HG02870 (cell line): ENCODE results near the gene SETD1A.

Experiments used
- ATAC-seq: cut with Tn5 transposase; IDR thresholded peaks from one replicate; pipeline ENCODE4 v1.9.1; 2021; ENCODE audit warnings: mild to moderate bottlenecking, moderate library complexity; ENCODE audit not compliant: unreplicated experiment

The SETD1A gene

DNA sequence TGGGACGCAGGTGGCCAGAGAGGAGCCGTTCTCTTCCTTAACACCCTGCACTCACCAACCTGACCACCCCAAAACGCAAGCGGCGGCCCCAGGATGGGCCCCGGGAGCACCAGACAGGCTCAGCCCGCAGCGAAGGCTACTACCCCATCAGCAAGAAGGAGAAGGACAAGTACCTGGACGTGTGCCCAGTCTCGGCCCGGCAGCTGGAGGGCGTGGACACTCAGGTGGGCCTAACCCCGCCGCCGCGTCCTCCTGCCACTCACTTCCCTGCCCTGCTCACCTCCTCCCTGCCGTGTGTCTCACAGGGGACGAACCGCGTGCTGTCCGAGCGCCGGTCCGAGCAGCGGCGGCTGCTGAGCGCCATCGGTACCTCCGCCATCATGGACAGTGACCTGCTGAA, 22.9 kb downstream of the SETD1A start:
- no peak for ATAC-seq

- no peak for ATAC-seq
These were observed 23.4 kb downstream of the SETD1A start for GRCh38 chr16:30980959-30981358.

DNA sequence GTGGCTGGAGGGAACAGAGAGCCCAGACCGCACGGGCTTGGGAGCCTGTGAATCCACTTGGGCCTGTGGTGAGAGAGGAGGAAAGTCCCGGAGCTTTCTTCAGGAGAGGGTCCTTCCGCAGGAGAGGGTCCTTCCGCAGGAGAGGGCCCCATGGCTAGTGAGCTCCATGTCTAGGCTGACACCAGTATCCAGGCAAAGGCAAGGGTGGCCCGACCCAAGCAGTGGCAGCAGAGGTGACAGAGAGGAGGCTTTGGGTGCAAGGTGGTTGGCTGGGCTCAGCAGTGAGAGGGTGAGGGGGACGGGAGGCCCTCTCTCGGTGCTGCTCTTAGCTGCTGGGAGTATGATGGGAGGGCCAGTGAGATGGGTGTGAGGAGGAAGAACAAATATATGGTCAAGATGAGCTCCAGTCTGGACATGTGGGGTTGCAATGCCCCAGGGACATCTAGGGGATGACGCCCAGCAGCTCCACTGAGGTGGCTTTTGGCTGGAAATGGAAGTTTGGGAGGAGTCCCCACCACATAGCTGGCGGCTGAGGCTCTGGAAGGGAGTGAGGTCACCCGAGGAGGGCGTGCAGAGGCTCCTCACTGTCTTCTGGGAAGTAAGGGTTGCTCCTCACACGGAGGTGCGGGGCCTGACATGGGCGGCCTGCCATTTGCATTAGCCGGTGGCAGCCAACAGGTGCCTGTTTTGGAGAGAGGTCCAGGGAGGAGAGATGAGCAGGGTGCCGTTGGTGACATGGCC, 25.2 kb downstream of the SETD1A start:
- ATAC-seq: no peak

GRCh38 chr16:30983289-30983889, 25.8 kb downstream of the SETD1A start:
- no peak for ATAC-seq

DNA sequence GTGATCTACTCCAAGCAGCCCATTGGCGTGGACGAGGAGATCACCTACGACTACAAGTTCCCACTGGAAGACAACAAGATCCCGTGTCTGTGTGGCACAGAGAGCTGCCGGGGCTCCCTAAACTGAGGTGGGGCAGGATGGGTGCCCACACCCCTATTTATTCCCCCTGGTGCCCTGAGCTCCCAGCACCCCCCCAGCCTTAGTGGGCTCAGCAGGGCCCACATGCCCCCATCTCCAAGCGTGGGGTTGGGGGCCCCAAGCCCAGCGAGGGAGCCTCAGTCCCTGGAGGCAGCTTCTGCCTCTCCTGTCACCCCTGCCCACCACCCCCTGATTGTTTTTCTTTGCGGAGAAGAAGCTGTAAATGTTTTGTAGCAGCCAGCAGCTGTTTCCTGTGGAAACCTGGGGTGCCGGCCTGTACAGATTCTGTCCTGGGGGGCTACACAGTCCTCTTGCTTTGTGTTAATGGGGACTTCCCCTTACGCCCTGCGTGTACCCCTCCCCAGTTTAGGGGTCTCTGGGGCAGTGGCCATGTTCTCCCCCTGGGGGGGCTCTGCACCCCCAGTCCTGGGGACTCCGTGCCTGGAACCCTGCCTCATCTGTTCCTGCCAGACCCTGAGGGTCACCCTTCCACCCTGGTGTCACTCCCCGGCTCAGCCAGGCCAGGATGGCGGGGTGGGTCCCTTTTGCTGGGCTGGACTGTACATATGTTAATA, 26.5 kb downstream of the SETD1A start:
- ATAC-seq: no peak

- ATAC-seq: no peak
These were observed 27.3 kb downstream of the SETD1A start, which contains the start of gene HSD3B7 for GRCh38 chr16:30984669-30985400. Gene HSD3B7, plus strand, starts transcription at chr16:30985207. Its CDS starts 452 bp downstream, at chr16:30985659.

DNA sequence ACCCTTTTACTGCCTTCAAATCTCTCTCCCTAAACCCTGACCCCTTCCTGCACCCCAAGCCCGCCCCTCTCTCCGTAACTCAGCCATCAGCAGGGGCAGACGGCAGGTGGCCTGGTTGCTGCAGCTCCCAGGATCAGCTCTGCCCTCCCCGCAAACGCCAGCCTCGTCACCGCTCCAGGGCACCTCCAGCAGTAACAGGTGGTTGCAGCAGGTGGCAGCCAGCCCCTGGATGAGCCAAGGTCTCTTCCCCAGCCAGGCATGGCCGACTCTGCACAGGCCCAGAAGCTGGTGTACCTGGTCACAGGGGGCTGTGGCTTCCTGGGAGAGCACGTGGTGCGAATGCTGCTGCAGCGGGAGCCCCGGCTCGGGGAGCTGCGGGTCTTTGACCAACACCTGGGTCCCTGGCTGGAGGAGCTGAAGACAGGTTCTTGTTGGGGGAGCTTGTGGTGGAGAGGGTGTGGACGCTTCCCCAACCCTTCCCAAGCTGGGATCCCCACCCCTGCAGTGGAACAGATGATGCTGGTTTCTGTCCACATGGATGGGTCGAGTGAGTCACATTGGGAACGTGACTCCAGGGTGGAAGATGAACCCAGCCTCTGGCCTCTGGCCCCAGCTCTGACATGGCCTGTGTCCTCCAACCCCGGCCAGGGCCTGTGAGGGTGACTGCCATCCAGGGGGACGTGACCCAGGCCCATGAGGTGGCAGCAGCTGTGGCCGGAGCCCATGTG, 28.0 kb downstream of the SETD1A start:
- no peak for ATAC-seq

DNA sequence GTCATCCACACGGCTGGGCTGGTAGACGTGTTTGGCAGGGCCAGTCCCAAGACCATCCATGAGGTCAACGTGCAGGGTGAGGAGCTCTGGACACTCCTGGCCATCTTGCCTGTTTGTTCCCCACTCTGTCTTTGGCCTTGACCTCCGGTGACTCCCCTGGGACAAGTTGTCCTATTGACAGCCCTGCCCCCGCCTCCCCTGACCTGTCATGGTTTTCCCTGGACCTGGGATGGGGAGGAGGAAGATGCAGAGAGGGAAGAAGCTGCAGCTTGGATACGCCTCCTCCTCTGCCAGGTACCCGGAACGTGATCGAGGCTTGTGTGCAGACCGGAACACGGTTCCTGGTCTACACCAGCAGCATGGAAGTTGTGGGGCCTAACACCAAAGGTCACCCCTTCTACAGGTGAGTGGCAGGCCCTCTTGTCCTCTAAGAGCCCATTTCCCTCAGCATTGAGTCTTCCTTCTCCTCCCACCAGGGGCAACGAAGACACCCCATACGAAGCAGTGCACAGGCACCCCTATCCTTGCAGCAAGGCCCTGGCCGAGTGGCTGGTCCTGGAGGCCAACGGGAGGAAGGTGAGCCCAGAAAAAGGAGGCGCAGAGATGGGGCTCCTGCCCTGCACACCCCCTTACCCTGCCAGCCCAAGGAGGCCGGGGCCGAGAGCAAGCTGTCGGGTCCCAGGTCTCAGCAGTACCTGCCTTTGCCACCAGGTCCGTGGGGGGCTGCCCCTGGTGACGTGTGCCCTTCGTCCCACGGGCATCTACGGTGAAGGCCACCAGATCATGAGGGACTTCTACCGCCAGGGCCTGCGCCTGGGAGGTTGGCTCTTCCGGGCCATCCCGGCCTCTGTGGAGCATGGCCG, 28.8 kb downstream of the SETD1A start:
- ATAC-seq: no peak

DNA sequence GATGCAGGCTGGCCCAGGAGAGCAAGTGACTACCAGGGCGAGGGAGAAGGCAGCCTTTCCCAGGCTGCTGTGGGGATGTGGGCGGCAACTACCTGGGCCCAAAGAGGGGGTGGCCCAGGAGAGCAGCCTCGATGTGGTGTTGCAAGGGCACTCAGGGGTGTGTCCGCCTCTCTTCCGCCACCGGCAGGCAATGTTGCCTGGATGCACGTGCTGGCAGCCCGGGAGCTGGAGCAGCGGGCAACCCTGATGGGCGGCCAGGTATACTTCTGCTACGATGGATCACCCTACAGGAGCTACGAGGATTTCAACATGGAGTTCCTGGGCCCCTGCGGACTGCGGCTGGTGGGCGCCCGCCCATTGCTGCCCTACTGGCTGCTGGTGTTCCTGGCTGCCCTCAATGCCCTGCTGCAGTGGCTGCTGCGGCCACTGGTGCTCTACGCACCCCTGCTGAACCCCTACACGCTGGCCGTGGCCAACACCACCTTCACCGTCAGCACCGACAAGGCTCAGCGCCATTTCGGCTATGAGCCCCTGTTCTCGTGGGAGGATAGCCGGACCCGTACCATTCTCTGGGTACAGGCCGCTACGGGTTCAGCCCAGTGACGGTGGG, 30.1 kb downstream of the SETD1A start:
- no peak for ATAC-seq

DNA sequence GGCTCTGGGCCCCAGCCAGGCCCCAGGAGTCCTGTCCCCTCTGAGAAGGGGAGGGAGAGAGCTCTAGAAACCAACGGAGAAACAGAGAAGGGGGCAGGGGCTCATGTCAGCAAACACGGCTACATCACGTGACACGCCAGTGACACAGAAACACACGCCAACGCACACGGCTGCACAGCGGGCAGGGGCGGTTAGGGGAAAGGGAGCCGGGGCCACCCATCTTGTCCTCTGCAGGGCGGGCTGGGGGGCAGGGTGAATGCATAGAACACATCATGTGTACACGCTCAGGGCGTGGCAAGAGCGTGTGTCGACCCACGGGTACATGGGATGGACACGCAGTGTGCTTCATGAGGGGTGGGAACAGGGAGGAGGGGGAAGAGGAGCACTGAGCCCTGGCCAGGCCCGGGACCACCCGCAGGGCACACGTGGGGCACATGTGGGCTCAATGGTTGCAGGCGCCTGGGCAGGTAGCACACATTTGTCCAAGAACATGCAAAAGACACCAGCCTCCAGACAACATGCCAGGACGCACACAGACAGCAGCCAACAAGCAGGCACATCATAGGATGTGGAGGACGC, 32.0 kb downstream of the SETD1A start:
- no peak for ATAC-seq

GRCh38 chr16:30990105-30990504, 32.6 kb downstream of the SETD1A start:
- no peak for ATAC-seq

- ATAC-seq: no peak
These were observed 33.5 kb downstream of the SETD1A start for GRCh38 chr16:30991052-30991451.

DNA sequence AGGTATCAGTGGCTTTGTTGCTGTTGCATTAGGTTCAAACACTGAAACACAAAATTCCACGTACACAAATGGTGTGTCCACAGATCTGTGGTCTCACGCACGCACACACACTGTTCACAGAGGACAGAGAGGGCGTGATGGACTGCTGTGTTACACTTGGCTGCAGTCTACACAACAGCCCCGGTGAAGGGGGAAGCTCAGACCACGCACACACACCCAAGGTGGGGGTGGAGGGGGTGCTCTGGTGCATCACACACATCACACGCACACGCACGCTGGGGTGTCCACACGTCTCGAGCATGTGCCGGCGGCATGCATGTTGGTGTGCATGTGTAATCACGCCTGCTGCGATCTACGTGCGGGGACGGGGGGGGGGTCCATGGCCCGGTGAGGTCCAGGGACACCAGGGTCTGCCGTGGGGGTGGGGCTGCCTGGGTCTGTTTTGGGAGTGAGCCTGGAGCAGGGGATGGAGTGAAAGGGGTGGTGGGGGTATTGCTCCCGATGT, 34.8 kb downstream of the SETD1A start:
- no peak for ATAC-seq

- no peak for ATAC-seq
These were observed 35.6 kb downstream of the SETD1A start for GRCh38 chr16:30992931-30993816.

DNA sequence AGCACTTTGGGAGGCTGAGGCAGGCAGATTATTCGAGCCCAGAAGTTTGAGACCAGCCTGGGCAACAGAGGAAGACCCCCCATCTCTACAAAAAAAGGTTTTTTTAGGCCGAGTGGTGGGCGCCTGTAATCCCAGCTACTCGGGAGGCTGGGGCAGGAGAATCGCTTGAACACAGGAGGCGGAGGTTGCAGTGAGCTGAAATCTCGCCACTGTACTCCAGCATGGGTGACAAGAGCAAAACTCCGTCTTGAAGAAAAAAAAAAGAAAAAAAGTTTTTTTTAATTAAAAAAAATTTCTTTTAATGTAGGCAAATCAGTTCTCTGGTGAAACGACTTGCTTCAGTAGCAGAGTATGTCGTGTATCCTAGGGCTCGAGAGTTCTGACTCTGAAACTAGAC, 38.4 kb downstream of the SETD1A start:
- no peak for ATAC-seq

GRCh38 chr16:30996324-30996984, 38.9 kb downstream of the SETD1A start:
- peak; percentile 6 for ATAC-seq
